Fibroblast of the aortic adventitia (primary cell): ENCODE data around the gene CREB5. TPM values are rescaled to one million over a fixed set of nuclear protein-coding genes. Genes with fewer than 3 reads are reported as not detected.
"Not testable (repeated sequence)": the region's sequence is repeated elsewhere in the genome, so short reads cannot be mapped to it uniquely, and the experiment has no call there.

Experiments used
- DNase-seq: peaks from one replicate; pipeline ENCODE4 v3.0.0-alpha.2; 2010; ENCODE audit warnings: low read depth
- H3K4me3 ChIP-seq: 2 replicates; pipeline ENCODE4 v1.5.1; 2011; ENCODE audit warnings: low read depth, mild to moderate bottlenecking, control low read depth, low read length, moderate library complexity
- total RNA-seq: library from RNA; depleted of rRNA; stranded (reverse); fragments of >200 nt; gene quantifications from 2 replicates; pipeline ENCODE4 v1.2.3, GENCODE V29; 2012; ENCODE audit warnings: low replicate concordance
- TF ChIP-seq, protein P1 (sequence below): IDR thresholded peaks from 2 replicates; pipeline ENCODE4 v1.5.1; 2011; ENCODE audit warnings: mild to moderate bottlenecking, low read length, control low read depth, inconsistent platforms; ENCODE audit not compliant: insufficient read depth

The CREB5 gene
- total RNA-seq, 1 donor = 5.2 TPM

DNA sequence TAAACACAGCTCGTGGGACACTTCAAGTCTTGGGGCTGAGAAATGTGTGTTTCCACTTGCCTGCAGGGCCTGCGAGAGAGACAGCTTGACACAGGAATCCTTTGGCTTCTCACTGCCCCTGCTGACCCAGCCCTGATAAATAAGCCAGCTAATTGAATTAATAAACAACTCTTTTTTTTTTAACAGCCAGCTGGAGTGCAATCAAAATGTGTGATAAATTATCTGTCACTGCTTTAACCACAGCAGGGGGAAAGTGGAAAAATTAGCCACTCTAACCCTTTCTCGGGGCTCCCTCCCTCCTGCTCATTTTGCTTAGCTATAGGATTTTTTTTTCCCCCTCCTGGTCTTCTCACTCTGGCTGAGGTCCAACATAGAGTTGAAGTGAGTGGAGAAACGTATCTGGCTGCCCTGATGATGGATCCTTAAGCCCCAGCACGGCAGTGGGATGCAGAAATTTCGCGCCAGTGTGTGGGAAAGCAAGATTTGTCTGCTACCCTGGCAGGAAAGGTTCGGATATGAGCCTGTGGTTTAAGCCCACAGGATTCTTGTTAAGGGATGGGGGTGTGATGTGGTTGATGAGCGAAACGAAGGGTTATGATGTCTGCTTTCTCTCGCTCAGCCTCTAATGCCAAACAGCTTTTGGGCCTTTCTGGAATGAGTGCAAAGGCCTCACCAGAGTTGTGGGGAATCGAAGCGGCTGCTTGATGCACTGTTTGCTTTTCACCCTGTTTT is 372.0 kb downstream of the CREB5 start:
- DNase-seq = no peak
- H3K4me3 ChIP-seq = no peak overlapping the region
- TF ChIP-seq, protein P1, sequence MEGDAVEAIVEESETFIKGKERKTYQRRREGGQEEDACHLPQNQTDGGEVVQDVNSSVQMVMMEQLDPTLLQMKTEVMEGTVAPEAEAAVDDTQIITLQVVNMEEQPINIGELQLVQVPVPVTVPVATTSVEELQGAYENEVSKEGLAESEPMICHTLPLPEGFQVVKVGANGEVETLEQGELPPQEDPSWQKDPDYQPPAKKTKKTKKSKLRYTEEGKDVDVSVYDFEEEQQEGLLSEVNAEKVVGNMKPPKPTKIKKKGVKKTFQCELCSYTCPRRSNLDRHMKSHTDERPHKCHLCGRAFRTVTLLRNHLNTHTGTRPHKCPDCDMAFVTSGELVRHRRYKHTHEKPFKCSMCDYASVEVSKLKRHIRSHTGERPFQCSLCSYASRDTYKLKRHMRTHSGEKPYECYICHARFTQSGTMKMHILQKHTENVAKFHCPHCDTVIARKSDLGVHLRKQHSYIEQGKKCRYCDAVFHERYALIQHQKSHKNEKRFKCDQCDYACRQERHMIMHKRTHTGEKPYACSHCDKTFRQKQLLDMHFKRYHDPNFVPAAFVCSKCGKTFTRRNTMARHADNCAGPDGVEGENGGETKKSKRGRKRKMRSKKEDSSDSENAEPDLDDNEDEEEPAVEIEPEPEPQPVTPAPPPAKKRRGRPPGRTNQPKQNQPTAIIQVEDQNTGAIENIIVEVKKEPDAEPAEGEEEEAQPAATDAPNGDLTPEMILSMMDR = no peak

DNA sequence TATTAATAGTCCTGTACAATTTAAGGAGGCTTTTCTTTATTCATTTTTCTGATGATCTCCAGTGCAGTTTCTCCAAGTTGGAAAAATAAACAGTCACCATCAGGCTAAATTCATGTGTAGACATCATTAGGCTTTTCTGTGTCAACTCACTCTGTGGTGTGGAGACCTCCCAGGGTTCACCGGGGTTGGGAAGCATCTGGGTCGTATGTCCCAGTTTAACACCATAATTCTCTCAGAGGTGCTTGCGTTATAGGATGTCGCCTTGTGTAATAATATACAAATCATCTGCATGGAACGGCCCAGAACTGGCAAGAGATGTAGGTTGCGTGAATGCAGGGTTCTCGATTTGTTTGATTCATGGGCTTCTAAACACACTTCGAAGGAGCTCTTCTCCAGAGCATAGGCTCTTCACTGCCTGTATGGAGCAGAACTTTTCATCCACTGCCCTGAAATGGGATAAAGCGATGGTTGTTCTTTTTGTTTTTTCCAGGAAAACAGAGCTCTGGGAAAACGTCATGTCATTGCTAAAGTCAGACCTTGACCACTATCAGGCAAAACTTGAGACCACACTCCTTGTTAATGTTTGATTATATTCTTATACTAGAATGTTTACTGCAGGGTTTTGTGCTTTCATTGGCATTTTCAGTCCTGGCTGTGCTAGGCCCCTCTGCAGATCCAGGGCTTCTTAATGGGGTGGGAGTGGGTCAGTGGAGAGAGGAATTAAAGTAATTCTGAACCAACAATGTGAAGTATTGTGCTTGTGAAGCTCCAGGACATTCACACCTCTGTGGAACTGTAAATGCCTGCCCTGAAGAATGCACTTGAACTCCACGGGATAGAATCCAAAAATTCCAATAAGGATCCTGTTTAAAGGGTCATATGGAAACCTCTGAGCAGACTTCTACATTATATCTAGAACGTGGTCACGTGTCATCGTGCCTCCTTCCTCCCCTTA is 373.0 kb downstream of the CREB5 start:
- TF ChIP-seq, protein P1 = no peak
- H3K4me3 ChIP-seq = no peak overlapping the region
- DNase-seq = no peak

DNA sequence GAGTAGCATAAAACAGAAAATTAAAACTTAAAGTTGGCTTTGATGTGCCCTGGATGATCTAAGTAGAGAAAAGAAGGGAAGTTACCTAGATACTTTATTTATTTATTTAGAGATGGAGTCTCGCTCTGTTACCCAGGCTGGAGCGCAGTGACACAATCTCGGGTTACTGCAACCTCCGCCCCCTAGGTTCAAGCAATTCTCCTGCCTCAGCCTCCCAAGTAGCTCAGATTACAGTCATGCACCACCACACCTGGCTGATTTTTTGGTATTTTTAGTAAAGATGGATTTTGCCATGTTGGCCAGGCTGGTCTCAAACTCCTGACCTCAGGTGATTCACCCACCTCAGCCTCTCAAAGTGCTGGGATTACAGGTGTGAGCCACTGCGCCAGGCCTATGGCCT is 373.8 kb downstream of the CREB5 start:
- not testable (repeated sequence) for H3K4me3 ChIP-seq, DNase-seq

DNA sequence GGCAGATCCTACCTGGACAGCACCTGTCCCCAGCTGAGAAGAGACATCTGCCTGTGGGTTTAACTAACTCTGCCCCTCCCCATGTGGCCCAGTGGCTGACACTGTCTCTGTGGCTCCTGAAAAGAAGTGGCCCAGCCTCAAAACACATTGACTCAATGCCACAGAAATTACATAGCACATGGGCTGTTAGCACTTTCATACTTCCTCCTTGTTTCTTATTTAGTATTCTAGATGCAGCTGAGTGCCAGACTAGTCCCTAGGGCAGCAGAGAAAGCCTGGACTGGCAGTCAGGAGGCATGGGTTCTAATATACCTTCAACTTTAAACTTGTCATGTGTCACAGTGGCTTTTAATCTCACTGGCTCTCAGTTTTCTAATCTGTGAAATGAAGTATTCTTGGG is 374.8 kb downstream of the CREB5 start:
- H3K4me3 ChIP-seq = no peak overlapping the region
- TF ChIP-seq, protein P1 = no peak
- no peak for DNase-seq

DNA sequence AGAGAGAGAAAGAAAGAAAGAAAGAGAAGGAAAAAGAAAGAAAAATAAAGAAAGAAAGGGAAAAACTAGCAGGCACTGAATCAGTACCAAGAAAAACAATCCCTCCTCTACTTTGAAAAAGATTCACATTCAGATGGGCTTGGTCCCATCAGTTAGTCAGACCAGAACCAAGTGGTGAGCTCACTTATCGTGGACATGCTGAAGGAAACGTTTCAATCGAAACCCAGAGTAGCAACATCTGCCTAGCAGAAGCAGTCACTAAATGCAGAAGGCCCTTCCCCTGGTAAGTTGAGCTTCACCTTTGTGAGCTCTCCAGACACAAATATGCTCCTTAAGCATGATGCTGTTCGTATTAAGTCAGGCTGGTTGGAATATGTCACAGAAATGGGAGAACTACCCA is 378.1 kb downstream of the CREB5 start:
- no peak overlapping the region for H3K4me3 ChIP-seq
- DNase-seq = no peak
- TF ChIP-seq, protein P1 = no peak

DNA sequence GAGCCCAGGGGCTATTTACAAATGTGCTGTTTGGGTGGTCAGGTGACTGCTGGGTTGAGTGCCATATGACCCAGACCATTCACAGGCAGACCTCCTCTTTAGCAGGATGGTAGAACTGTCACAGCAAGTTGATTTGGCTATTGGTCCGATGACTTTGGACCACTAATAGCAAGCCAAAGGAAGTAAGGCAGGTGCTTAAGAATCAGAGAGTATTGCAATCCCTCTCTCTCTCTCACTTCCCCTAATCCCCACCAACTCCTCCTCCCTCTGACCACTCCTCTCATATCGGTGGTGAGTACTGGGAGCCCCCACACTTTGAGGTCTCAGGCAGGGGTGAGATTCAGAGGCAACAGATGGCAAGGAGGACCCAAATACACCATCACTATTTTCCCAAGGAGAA is 380.5 kb downstream of the CREB5 start:
- no peak overlapping the region for H3K4me3 ChIP-seq
- TF ChIP-seq, protein P1 = no peak
- no peak for DNase-seq

DNA sequence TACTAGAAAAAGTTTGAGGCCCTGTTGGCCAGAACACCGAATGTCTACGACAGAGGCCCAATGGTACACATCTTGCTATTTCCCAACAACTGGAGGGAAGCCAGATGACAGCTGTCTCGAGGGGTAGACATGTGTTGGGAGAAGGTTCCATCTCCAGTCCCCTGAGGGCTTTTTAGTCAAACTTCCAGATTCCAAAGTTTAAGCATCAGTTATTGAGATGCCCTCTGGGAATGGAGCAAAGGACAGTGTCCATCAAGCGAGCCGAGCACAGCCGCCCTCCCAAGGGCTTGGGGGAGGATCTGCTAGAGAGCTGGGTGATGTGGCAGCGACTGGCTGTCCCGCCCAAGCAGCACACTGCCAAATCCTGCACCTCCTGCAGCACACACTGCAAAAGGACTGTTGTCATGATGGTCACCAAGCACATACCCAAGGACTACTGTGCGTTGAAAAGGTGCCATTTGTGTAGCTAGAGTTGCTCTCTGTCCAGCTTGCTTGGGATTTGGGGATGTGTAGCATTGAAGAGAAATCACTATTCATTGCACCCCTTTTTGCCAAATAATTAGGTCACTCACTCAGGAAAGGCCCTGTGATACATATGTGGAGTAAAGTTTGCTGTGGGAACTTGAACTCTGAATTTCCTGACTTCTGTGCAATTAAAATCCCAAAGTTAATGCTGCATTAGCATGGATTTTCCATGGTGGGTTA is 381.2 kb downstream of the CREB5 start:
- no peak for DNase-seq
- H3K4me3 ChIP-seq = no peak overlapping the region
- TF ChIP-seq, protein P1 = no peak
